ENCODE measurements around the gene ABTB2. TPM values are rescaled to one million over a fixed set of nuclear protein-coding genes. Genes with fewer than 3 reads are reported as not detected.
"Not testable (repeated sequence)": the region's sequence is repeated elsewhere in the genome, so short reads cannot be mapped to it uniquely, and the experiment has no call there.

ABTB2 gene
- total and polyA plus RNA-seq, 2 experiments from 2014 or later: 8.7 to 9.9 TPM

GRCh38 chr11:34222030-34222429 lies 135.8 kb downstream of the ABTB2 start:
- Histone ChIP-seq H3F3A (ENCODE audit: insufficient read depth) (0 out of 2 replicates have a peak, but pooled peaks cover 20% of the 10 kb centered on the region), H3K27me3 (replicated peaks; ENCODE audit: insufficient read depth) (no peaks in the 10 kb centered on the region), H3K9me3 (ENCODE audit: low read depth) (no peaks in the 10 kb centered on the region), H3K4me1 (ENCODE audit: insufficient read depth) (peaks cover 18% of the 10 kb centered on the region), H3K4me2 (ENCODE audit: unreplicated experiment) (no peak overlapping the region), H2AFZ (no peak overlapping the region), H3K36me3 (ENCODE audit: low read depth) (no peaks in the 10 kb centered on the region), H3K9ac (0 out of 2 replicates have a peak overlapping the region, but pooled peaks have one; percentile 69), H4K20me1 (ENCODE audit: insufficient read depth) (0 out of 2 replicates have a peak, but pooled peaks cover 3% of the 10 kb centered on the region), H3K4me3 (no peak overlapping the region), H3K79me2 (ENCODE audit: insufficient read depth) (peaks cover 5% of the 10 kb centered on the region; the same call in 1 of the 2 replicates), H3K27ac (no peak overlapping the region), H3K9me2 (ENCODE audit: insufficient read depth) (no peaks in the 10 kb centered on the region)
- DNase-seq: no peak
- in situ Hi-C loops (cut with MboI): no loop called here
- no peak for TF ChIP-seq EZH2phosphoT487 (IDR thresholded peaks at IDR 0.05; ENCODE audit: insufficient read depth, low read depth)
- no peak for TF ChIP-seq EZH2 (IDR thresholded peaks at IDR 0.05; ENCODE audit: insufficient read depth, poor library complexity, severe bottlenecking)

GRCh38 chr11:34219941-34220370 lies 137.9 kb downstream of the ABTB2 start:
- TF ChIP-seq EZH2 (IDR thresholded peaks at IDR 0.05; ENCODE audit: insufficient read depth, poor library complexity, severe bottlenecking) (no peak), EZH2phosphoT487 (IDR thresholded peaks at IDR 0.05; ENCODE audit: insufficient read depth, low read depth) (no peak)
- no peak overlapping the region for H2AFZ ChIP-seq
- no peak overlapping the region for H3K9ac ChIP-seq
- peaks cover 26% of the 10 kb centered on the region; the same call in 1 of the 2 replicates for H3F3A ChIP-seq (ENCODE audit: insufficient read depth)
- H3K79me2 ChIP-seq (ENCODE audit: insufficient read depth): peaks cover 5% of the 10 kb centered on the region; the same call in 1 of the 2 replicates
- 88 to 90% methylated on average over 5 of the region's 5 CpGs for WGBS, 2 experiments (ENCODE audit: low coverage in 1 of 2, low lambda C conversion rate in 2 of 2, missing lambda C conversion rate in 2 of 2)
- no peak overlapping the region for H3K4me2 ChIP-seq (ENCODE audit: unreplicated experiment)
- no peaks in the 10 kb centered on the region for H3K9me2 ChIP-seq (ENCODE audit: insufficient read depth)
- 0 out of 2 replicates have a peak, but pooled peaks cover 3% of the 10 kb centered on the region for H4K20me1 ChIP-seq (ENCODE audit: insufficient read depth)
- no peaks in the 10 kb centered on the region for H3K9me3 ChIP-seq (ENCODE audit: low read depth)
- H3K27me3 ChIP-seq (replicated peaks; ENCODE audit: insufficient read depth): no peaks in the 10 kb centered on the region
- peaks cover 24% of the 10 kb centered on the region for H3K4me1 ChIP-seq (ENCODE audit: insufficient read depth)
- no peak for DNase-seq
- H3K36me3 ChIP-seq (ENCODE audit: low read depth): no peaks in the 10 kb centered on the region
- H3K27ac ChIP-seq: no peak overlapping the region
- in situ Hi-C loops (cut with MboI): no loop called here
- no peak overlapping the region for H3K4me3 ChIP-seq

DNA sequence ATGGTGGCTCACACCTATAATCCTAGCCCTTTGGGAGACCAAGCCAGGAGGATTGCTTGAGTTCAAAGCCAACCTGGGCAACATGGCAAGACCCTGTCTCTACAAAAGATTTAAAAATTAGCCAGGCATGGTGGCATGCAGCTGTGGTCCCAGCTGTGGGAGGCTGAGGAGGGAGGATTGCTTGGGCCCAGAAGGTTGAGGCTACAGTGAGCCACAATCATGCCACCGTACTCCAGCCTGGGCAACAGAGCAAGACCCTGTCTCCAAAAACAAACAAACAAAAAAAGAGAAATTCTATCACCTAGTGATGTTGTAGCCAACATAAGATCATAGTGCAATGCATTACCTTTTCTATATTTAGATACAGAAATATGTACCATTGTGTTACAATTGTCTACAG lies 138.5 kb downstream of the ABTB2 start:
- Histone ChIP-seq H3K79me2 (ENCODE audit: insufficient read depth) (peaks cover 5% of the 10 kb centered on the region; the same call in 1 of the 2 replicates), H3K27ac (no peak overlapping the region), H3K36me3 (ENCODE audit: low read depth) (no peaks in the 10 kb centered on the region), H3F3A (ENCODE audit: insufficient read depth) (peaks cover 31% of the 10 kb centered on the region; the same call in 1 of the 2 replicates), H3K4me3 (no peak overlapping the region), H3K9me2 (ENCODE audit: insufficient read depth) (no peaks in the 10 kb centered on the region), H3K27me3 (replicated peaks; ENCODE audit: insufficient read depth) (no peaks in the 10 kb centered on the region), H2AFZ (no peak overlapping the region), H3K9me3 (ENCODE audit: low read depth) (no peaks in the 10 kb centered on the region), H3K4me1 (ENCODE audit: insufficient read depth) (peaks cover 31% of the 10 kb centered on the region), H4K20me1 (ENCODE audit: insufficient read depth) (0 out of 2 replicates have a peak, but pooled peaks cover 3% of the 10 kb centered on the region), H3K9ac (no peak overlapping the region), H3K4me2 (ENCODE audit: unreplicated experiment) (no peak overlapping the region)
- WGBS, 2 experiments (ENCODE audit: low coverage in 1 of 2, low lambda C conversion rate in 2 of 2, missing lambda C conversion rate in 2 of 2): 94 to 96% methylated on average over 1 of the region's 1 CpG
- TF ChIP-seq EZH2phosphoT487 (IDR thresholded peaks at IDR 0.05; ENCODE audit: insufficient read depth, low read depth): no peak
- TF ChIP-seq EZH2 (IDR thresholded peaks at IDR 0.05; ENCODE audit: insufficient read depth, poor library complexity, severe bottlenecking): no peak
- DNase-seq: no peak
- in situ Hi-C loops (cut with MboI): no loop called here

- H3K4me3 ChIP-seq; H3K4me2 ChIP-seq (ENCODE audit: unreplicated experiment); H3K9ac ChIP-seq; H2AFZ ChIP-seq; H3K9me2 ChIP-seq (ENCODE audit: insufficient read depth); in situ Hi-C loops (cut with MboI); H3K36me3 ChIP-seq (ENCODE audit: low read depth); H3K9me3 ChIP-seq (ENCODE audit: low read depth); H3K79me2 ChIP-seq (ENCODE audit: insufficient read depth); DNase-seq; H4K20me1 ChIP-seq (ENCODE audit: insufficient read depth); H3K27me3 ChIP-seq (replicated peaks; ENCODE audit: insufficient read depth); H3K27ac ChIP-seq: not testable (repeated sequence)
- Histone ChIP-seq H3K4me1 (ENCODE audit: insufficient read depth) (peaks cover 32% of the 10 kb centered on the region), H3F3A (ENCODE audit: insufficient read depth) (peaks cover 33% of the 10 kb centered on the region)
- WGBS, 2 experiments (ENCODE audit: low coverage in 1 of 2, low lambda C conversion rate in 2 of 2, missing lambda C conversion rate in 2 of 2): 88 to 100% methylated on average over 2 of the region's 2 CpGs
Measured at GRCh38 chr11:34218756-34219155, 139.1 kb downstream of the ABTB2 start.

- no peak overlapping the region for H3K4me2 ChIP-seq (ENCODE audit: unreplicated experiment)
- H4K20me1 ChIP-seq (ENCODE audit: insufficient read depth): 0 out of 2 replicates have a peak, but pooled peaks cover 9% of the 10 kb centered on the region
- no peak for DNase-seq
- H2AFZ ChIP-seq: no peak overlapping the region
- peaks cover 31% of the 10 kb centered on the region for H3F3A ChIP-seq (ENCODE audit: insufficient read depth)
- H3K27ac ChIP-seq: no peak overlapping the region
- in situ Hi-C loops (cut with MboI): no loop called here
- no peaks in the 10 kb centered on the region for H3K9me2 ChIP-seq (ENCODE audit: insufficient read depth)
- H3K27me3 ChIP-seq (replicated peaks; ENCODE audit: insufficient read depth): no peaks in the 10 kb centered on the region
- H3K9me3 ChIP-seq (ENCODE audit: low read depth): no peaks in the 10 kb centered on the region
- no peaks in the 10 kb centered on the region for H3K36me3 ChIP-seq (ENCODE audit: low read depth)
- no peak overlapping the region for H3K9ac ChIP-seq
- H3K79me2 ChIP-seq (ENCODE audit: insufficient read depth): no peaks in the 10 kb centered on the region
- no peak overlapping the region for H3K4me3 ChIP-seq
- no peak for TF ChIP-seq EZH2phosphoT487 (IDR thresholded peaks at IDR 0.05; ENCODE audit: insufficient read depth, low read depth)
- no peak for TF ChIP-seq EZH2 (IDR thresholded peaks at IDR 0.05; ENCODE audit: insufficient read depth, poor library complexity, severe bottlenecking)
- H3K4me1 ChIP-seq (ENCODE audit: insufficient read depth): peaks cover 32% of the 10 kb centered on the region
Measured at GRCh38 chr11:34218067-34218466, 139.7 kb downstream of the ABTB2 start.

Measured in GM23248 (cell line).